Retina (tissue), 1 donor: ENCODE results near the gene SPSB3.

ENCODE experiments used
- DNase-seq: peaks from one replicate; pipeline ENCODE4 v3.0.0-alpha.2; 2016

SPSB3 gene

GRCh38 chr16:1782408-1783264 is at the start of gene SPSB3, which contains the start of gene NUBP2:
Gene SPSB3 (minus strand): TSS chr16:1782571. CDS start chr16:1781483, 1,088 bp downstream.
Gene NUBP2 (plus strand): TSS chr16:1782960. CDS start chr16:1783021, 61 bp downstream.
- DNase-seq, result peak; percentile 96

GRCh38 chr16:1831186-1832075 is 49.1 kb upstream of the SPSB3 start:
- DNase-seq, result no peak

GRCh38 chr16:1830213-1830612 is 47.8 kb upstream of the SPSB3 start:
- DNase-seq, result no peak

- DNase-seq, result no peak
These were observed 46.5 kb upstream of the SPSB3 start for GRCh38 chr16:1828645-1829410.

GRCh38 chr16:1826691-1827573 is 44.6 kb upstream of the SPSB3 start, which contains the start of the genes FAHD1 and HAGH:
Gene FAHD1 (plus strand): TSS chr16:1827206. CDS start chr16:1827239, 33 bp downstream.
Gene HAGH (minus strand): TSS chr16:1826825. CDS start chr16:1826787, 38 bp downstream.
- DNase-seq, result peak; percentile 100

GRCh38 chr16:1825864-1826690 is 43.7 kb upstream of the SPSB3 start:
- DNase-seq, result peak; percentile 18

- no peak for DNase-seq
These were observed 43.1 kb upstream of the SPSB3 start for GRCh38 chr16:1825381-1825863.

- no peak for DNase-seq
These were observed 41.5 kb upstream of the SPSB3 start for GRCh38 chr16:1823821-1824220.

- no peak for DNase-seq
These were observed 40.4 kb upstream of the SPSB3 start for GRCh38 chr16:1822801-1823200.

GRCh38 chr16:1821861-1822611 is 39.7 kb upstream of the SPSB3 start:
- DNase-seq, result no peak

GRCh38 chr16:1820946-1821290 is 38.5 kb upstream of the SPSB3 start:
- no peak for DNase-seq

GRCh38 chr16:1820096-1820945 is 38.0 kb upstream of the SPSB3 start:
- no peak for DNase-seq

GRCh38 chr16:1819611-1820010 is 37.2 kb upstream of the SPSB3 start:
- DNase-seq, result no peak

GRCh38 chr16:1818873-1819525 is 36.6 kb upstream of the SPSB3 start:
- no peak for DNase-seq

GRCh38 chr16:1818204-1818872 is 36.0 kb upstream of the SPSB3 start:
- DNase-seq, result no peak

GRCh38 chr16:1817716-1818115 is 35.3 kb upstream of the SPSB3 start:
- DNase-seq, result no peak

GRCh38 chr16:1817276-1817589 is 34.9 kb upstream of the SPSB3 start:
- DNase-seq, result no peak
